Muscle of arm (tissue), 14 donors: ENCODE data around the gene ADAR. TPM values are rescaled to one million over a fixed set of nuclear protein-coding genes. Genes with fewer than 3 reads are reported as not detected.
"Not testable (repeated sequence)": the region's sequence is repeated elsewhere in the genome, so short reads cannot be mapped to it uniquely, and the experiment has no call there.

Experiments
- DNase-seq: peaks from one replicate; pipeline ENCODE4 v3.0.0-alpha.2; 2013
- long read RNA-seq, 11 donors: transcript quantifications; one replicate each; lab custom pipeline, GENCODE V29; 2026
- polyA plus RNA-seq, 12 donors: library from polyadenylated mRNA; unstranded; fragments of 120-200 nt; gene quantifications; one replicate each; pipeline ENCODE4 v1.2.1, GENCODE V29; 2013; ENCODE audit not compliant: insufficient read length in 12 of 12

Gene ADAR, protein sequence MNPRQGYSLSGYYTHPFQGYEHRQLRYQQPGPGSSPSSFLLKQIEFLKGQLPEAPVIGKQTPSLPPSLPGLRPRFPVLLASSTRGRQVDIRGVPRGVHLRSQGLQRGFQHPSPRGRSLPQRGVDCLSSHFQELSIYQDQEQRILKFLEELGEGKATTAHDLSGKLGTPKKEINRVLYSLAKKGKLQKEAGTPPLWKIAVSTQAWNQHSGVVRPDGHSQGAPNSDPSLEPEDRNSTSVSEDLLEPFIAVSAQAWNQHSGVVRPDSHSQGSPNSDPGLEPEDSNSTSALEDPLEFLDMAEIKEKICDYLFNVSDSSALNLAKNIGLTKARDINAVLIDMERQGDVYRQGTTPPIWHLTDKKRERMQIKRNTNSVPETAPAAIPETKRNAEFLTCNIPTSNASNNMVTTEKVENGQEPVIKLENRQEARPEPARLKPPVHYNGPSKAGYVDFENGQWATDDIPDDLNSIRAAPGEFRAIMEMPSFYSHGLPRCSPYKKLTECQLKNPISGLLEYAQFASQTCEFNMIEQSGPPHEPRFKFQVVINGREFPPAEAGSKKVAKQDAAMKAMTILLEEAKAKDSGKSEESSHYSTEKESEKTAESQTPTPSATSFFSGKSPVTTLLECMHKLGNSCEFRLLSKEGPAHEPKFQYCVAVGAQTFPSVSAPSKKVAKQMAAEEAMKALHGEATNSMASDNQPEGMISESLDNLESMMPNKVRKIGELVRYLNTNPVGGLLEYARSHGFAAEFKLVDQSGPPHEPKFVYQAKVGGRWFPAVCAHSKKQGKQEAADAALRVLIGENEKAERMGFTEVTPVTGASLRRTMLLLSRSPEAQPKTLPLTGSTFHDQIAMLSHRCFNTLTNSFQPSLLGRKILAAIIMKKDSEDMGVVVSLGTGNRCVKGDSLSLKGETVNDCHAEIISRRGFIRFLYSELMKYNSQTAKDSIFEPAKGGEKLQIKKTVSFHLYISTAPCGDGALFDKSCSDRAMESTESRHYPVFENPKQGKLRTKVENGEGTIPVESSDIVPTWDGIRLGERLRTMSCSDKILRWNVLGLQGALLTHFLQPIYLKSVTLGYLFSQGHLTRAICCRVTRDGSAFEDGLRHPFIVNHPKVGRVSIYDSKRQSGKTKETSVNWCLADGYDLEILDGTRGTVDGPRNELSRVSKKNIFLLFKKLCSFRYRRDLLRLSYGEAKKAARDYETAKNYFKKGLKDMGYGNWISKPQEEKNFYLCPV
- polyA plus RNA-seq: 100 to 1,000 TPM in 2 of 12 donors, 10 to 100 TPM in 10; 40.0 to 249 (median 53.3) TPM
- long read RNA-seq, donor 1, full-length matches to known transcripts: 3 of 37 reads
- long read RNA-seq, donor 1, partial matches to known transcripts: 34 of 37 reads
- long read RNA-seq, donor 1, other reads (novel, unspliced or antisense): 0 of 37 reads
- long read RNA-seq, donor 2, full-length matches to known transcripts: 3 of 3 reads
- long read RNA-seq, donor 2, partial matches to known transcripts: 0 of 3 reads
- long read RNA-seq, donor 2, other reads (novel, unspliced or antisense): 0 of 3 reads
- long read RNA-seq, donor 3, full-length matches to known transcripts: 2 of 9 reads
- long read RNA-seq, donor 3, partial matches to known transcripts: 7 of 9 reads
- long read RNA-seq, donor 3, other reads (novel, unspliced or antisense): 0 of 9 reads
- long read RNA-seq, donor 4: 0 reads
- long read RNA-seq, donor 5, partial matches to known transcripts: 5 of 6 reads
- long read RNA-seq, donor 5, other reads (novel, unspliced or antisense): 0 of 6 reads
- long read RNA-seq, donor 6, partial matches to known transcripts: 0 of 1 reads
- long read RNA-seq, donor 6, other reads (novel, unspliced or antisense): 0 of 1 reads
- long read RNA-seq, donor 7: 0 reads
- long read RNA-seq, donor 8, full-length matches to known transcripts: 2 of 8 reads
- long read RNA-seq, donor 8, partial matches to known transcripts: 6 of 8 reads
- long read RNA-seq, donor 8, other reads (novel, unspliced or antisense): 0 of 8 reads
- long read RNA-seq, donor 9, partial matches to known transcripts: 0 of 1 reads
- long read RNA-seq, donor 9, other reads (novel, unspliced or antisense): 0 of 1 reads
- long read RNA-seq, donor 10, full-length matches to known transcripts: 3 of 8 reads
- long read RNA-seq, donor 10, partial matches to known transcripts: 5 of 8 reads
- long read RNA-seq, donor 10, other reads (novel, unspliced or antisense): 0 of 8 reads
- long read RNA-seq, donor 11, partial matches to known transcripts: 5 of 5 reads
- long read RNA-seq, donor 11, other reads (novel, unspliced or antisense): 0 of 5 reads

DNA sequence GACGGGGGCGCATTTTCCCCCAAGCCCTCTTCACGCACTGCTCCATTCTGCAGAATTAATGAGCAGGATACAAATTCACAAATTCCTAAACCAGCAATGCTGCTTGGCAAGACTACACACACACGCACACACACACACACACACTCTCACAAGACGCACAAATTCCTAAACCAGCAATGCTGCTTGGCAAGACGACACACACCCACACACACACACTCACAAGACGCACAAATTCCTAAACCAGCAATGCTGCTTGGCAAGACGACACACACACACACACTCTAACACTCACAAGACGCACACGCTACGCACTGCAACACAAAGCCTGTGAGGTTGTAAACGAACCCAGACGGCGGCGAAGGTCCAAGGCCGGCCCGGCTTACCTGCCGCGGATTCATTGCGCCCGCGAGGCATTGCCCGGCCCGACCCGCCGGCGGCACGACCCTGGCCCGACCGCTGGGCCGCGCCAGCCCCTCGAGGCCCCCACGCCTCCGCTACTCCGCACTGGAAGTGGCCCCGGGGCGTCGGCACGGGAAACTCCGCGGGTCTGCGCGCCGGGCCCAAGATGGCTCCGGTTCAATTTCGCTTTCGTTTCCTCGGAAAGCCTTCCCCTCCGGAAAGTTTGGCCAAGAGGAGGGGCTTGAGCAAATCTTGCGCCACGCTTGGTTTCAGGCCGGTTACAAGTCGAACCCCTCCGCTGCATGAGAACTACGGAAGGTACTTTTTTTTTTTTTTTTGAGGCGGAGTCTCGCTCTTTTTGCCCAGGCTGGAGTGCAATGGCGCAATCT is at the start of gene ADAR:
ADAR (minus strand) TSS at position 578 of the 788 bp plus-strand sequence; CDS start at position 398, 180 bp downstream.
- peak; percentile 97 for DNase-seq

DNA sequence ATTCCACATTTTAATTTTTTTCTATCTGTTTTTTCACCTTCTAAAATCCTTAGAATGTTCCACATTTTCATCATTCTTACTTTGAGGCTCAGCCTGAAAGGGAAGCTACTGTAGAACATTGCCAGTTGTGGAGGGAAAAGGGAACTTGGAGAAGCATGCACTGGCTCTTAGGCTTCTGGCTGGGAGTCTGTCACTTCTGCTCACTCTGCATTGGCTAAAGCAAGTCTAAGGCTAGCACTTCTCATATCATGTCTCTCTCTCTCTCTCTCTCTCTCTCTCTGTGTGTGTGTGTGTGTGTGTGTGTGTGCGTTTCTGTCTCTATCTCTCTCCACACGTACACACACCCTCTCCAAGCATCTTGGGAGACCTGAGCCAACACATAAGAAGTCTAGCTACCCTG is 49.6 kb upstream of the ADAR start:
- DNase-seq: no peak

DNA sequence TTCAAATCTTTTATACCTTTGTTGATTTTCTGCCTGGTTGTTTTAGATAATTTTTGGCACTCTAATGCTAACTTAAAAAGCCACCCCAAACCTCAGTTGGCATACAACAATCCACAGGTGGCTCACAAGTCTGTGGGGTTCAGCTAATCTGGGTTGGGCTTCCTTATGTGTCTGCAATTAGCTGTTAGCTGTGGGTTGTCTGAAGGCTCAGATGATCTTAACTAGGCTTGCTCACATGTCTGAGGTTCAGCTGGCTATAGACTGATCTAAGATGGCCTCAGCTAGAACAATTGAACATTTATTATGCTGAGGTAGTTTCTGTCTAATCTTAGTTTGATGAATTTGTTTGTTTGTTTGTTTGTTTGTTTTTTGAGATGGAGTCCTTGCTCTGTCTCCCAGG is 44.9 kb upstream of the ADAR start:
- no peak for DNase-seq

DNA sequence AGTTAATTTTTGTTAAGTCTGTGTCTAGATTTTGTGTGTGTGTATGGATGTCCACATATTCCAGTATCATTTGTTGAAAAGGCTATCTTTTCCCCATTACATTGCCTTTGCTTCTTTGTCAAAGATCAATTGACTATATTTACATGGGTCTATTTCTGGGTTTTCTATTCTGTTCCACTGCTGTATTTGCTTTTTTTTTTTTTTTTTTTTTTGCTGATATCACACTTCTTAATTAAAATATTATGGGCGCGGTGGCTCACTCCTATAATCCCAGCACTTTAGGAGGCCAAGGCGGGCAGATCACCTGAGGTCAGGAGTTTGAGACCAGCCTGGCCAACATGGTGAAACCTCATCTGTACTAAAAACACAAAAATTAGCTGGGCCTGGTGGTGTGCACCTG is 36.7 kb upstream of the ADAR start:
- DNase-seq: not testable (repeated sequence)

DNA sequence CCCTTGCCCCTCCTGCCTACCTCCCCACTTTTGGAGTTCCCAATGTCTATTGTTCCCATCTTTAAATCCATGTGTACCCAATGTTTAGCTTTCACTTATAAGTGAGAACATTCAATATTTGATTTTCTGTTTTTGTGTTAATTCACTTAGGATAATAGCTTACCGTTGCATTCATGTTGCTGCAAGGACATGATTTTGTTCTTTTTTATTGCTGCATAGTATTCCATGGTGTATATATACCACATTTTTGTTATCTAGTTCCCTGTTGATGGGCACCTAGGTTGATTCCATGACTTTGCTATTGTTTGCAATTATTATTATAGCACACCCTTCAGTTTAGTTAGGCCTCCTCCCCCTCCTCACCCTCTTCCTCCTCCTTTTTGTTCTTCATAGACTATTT is 33.5 kb upstream of the ADAR start:
- no peak for DNase-seq

DNA sequence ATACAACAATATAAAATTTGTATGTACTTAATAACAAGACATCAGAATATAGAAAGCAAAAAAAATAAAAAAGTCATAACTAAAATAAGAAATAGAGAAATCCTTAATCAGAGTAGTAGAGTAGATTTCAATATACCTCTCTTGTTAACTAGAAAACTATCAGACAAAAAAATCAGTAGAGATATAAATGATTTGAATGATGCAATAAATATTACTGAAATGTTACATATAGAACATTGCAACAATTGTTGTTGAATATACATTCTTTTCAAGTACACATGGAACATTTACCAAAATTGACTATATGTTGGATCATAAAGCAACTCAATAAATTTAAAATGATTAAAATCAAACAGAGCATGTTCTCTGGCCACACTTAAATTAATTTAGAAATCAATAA is 31.9 kb upstream of the ADAR start:
- no peak for DNase-seq

DNA sequence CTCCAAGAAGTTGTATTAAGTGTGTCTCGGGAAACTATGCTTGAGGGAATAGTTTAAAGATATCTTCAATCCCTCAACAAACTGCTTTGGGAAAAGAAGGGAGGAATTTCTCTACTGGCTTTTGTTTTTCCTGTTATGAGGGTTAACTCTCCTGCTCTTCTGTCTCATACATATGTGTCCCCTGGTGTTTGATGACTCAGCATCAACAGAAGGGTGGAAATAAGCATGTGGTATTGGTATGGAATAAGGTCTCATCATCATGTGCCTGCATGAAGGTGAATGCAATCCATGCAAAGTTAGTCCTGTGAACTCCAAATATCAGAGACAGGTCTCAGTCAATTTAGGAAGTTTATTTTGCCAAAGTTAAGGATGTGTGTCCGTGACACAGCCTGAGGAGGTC is 27.2 kb upstream of the ADAR start:
- DNase-seq: no peak

DNA sequence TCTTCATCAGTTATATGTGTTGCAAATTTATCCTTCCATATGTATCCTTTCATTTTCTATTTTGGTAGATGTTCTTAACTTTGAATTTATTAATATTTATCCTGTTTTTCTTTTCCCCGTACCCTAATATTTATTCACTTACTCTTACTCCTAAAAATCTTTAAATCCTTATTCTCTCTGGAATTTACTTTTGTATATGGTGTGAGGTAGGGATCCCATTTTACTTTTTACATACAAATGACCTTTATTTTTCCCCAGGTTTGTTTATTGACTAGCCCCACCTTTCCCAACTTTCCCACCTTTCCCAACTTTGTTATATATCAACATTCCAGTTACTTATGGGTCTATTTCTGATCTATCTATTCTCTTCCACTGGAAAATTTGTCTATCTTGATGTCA is 21.7 kb upstream of the ADAR start:
- DNase-seq: no peak

DNA sequence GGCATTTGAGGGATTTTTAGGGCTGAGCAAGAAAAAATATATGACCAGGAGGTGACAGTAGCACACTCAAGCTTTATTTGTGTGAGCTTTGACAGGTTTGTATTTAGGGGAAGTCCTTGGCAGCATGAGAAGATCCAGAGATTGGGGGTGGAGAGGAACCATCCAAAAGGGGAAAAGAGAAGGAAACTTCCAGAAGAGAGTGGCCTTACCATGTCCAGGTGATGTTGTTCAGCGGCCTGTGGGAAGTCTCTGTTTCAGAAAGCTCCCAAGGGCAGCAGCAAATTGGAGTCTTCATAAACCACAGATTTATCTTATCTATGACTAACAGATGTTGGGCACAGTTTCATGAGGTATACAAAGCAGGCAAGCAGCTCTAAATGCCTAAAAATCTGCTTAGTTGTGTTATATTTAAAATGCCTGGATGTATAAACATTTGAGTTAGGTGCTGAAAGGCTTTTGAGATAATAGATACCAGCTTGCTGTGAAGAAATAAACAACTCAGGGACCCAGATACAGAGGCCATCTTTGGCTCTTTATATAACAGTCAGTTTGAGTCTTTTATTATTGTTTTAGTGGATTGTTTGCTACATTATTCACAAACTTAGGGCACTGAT is 21.2 kb upstream of the ADAR start:
- no peak for DNase-seq

DNA sequence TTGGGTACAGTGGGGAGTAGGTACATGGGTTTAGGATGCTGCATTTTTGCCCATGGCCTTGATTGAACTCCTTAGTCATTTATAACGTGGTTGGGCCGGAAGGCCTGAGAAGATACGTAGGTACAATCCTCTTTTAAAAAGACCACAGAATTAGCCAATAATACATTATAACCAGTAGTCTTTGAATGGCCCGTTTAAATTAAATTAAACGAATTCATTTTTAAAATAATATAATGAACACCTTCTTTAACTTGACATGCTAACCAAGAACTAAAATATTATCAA is 20.1 kb upstream of the ADAR start:
- DNase-seq: no peak

DNA sequence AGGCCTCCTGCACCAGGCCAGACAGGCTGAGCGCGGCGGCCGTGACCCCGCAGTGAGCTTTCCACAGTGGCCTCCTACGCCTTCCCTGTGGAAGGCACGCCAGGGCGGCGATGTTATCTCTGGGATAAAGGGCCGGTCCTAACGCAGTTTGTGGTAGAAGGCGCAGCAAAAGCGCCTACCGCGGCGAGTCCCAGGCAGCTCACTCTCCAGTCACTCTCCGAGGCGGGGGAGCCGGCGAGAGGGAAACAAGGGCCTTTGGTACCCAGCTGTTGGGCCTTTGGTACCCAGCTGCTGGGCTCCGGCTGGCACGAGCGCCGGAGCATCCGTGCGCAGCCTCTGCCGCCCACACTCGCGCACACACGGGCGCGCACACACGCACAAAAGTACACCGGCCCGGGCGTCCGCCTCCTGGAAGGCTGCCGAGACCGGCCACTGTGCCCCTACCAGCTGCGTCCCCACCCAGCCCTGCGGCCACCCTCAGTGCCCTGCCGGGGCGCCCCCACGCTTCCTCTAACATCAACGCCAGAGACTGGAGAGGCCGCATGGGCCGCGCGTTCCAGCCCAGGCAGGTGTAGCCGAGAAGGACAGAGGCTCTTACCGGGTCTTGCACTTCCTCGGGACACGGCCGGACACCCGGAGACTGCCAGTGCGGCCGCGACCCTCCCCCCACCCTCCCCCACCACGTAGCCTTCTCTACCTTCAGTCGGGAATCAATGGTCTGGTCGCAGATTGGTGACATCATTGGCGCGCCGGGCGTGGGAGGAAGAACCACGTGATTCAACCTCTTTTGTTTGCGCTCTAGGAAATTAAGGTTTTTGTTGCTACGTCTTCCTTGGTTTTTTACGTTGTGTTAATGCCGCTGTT is 19.5 kb upstream of the ADAR start:
- peak; percentile 92 for DNase-seq

DNA sequence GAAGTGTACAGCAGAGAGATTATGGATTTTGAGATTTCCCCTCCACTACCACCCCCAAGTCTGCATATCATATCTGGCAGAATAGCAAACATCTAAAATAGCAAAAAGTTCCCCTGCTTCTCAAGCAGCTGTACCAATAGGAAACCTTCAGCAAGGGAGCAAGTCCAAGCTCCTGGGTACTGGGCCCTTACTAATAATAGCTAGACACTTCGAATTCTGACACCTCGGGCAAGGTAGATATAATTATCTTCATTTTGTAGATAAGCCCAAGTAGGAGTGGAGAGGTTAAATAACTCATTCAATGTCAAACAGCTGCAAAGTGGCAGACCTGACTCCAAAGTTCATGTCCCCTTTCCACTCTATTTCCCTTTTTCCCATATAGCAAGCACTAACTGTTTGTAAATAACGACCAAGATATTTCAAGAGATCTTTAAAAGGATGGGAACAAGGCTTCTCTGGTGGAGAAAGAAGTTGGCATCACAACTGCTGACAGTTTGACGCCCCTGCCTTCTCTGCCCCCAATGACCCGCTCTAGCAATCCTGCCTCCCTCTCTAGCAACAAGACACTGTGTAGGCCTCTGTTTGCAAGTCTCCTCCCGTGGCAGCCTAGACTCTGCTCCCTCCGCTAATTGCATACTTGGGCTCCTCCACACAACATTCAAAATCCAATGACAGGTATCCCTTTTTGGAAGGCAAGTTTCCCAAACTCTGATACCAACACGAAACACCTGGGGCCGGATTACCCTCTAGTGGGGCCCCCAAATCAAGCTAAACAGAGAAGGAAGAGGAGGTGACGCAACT is 18.7 kb upstream of the ADAR start:
- DNase-seq: no peak

DNA sequence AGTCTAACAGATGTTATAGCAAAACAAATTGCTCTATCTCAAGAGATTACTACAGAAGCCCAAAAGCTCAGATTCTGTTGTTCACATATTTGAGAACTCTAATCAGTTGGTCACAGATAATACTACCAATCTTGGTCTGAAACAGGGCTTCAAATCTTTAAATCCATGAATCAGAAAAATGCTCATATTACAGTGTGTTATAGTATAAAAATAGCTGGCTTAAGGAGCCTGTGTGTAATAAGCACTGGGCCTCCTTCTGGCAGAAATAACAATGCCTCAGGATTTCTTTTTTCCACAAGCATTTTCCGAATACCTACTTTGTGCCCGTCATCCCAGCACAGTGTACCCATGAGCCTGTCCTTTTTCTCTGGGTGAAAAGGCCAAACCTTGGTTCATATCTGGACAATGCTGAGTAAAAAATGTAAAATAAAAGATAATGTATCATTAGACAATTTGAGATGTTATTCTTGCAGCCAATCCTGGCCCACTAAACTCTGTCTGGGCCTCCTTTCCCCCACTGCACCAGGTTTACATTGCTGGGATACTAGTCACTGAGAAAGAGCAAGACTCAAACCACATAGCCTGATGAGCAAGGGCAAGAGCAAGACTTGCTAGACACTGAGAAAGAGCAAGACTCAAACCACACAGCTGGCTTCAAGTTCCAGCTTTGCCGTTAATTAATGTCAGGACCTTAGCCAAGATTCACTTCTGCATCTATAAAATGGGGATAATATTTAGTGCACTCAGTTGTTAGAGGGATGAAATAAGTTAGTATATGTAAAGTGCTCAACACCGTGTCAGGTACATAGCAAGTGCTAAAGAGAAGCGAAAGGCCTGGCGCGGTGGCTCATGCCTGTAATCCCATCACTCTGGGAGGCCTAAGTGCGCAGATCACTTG is 17.0 kb upstream of the ADAR start:
- DNase-seq: no peak

DNA sequence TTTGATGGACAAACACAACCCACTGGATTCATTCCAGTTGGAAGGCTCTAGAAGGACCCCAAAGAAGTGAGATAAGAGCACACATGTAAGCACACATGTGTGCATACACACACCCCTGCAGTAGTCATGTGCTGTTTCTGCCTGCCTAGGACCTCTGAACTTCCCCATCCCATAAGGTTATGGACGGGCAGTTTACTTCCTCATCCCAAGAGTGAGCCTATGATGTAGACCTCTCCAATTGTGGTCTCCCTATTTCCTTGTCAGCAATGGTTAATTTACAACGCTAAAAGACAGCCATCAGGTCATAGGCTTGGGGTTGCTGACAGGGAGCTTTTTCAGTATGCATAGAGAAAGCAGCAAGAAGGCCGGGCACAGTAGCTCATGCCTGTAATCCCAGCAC is 15.4 kb upstream of the ADAR start:
- no peak for DNase-seq

DNA sequence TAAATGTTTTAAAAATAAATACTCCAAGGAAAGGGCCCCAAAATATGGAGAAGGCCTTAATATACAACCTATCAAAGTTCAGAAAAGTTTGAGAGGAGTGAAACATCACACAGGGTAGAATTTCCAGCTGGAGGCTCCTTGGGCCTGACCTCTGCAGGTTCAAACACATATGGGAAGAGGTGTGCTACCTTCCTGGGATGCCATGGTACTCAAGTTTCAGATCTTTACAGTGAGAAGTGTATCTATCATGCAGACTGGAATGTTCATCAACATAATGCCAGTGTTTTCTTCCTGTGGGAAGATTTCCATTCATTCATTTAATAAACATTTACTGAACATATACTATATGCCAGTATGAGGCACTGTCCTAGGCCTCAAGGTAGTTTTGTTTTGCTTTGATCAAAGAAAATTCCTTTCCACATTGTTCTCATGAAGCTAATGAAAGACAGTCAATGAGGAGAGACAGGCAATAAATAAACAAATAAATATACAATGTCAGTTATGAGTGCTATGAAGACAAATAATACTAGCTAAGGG is 14.6 kb upstream of the ADAR start:
- DNase-seq: no peak

DNA sequence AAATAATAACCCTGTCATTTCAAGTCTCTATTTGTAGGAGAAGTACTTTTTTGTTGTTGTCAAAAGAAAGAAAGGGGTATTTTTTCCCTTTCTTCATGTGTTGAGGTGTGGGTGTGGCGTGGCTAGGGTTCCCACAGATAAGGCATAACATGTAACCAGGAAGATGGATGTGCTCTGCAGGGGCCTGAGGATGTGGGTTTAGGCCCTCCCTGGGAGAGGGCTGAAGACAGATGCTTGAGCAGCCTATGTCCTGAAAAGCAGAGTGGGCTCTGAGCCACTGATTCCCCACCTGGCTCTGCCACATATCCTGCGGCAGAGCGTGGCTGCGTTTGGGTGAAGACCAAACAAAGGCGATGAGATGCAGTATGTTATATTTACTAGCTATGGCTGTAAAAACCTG is 13.9 kb upstream of the ADAR start:
- no peak for DNase-seq
